ENCODE data around the gene YY1.
"Not testable (repeated sequence)": the region's sequence is repeated elsewhere in the genome, so short reads cannot be mapped to it uniquely, and the experiment has no call there.

- TF ChIP-seq CTCF, POLR2A (IDR thresholded peaks at IDR 0.05): not testable (repeated sequence)
Measured at GRCh38 chr14:100308427-100308792, 69.5 kb downstream of the YY1 start.

Data from right lobe of liver (tissue), 4 donors.